Liver (tissue), 9 donors: ENCODE results near the gene PRRC2A. TPM values are rescaled to one million over a fixed set of nuclear protein-coding genes. Genes with fewer than 3 reads are reported as not detected.

ENCODE experiments used
- DNase-seq: peaks from one replicate; pipeline ENCODE4 v3.0.0-alpha.2; 2017; ENCODE audit warnings: low spot score
- H3K27ac ChIP-seq, 2 donors: one replicate each; pipeline ENCODE4 v1.7.0; 2013; ENCODE audit warnings: inconsistent platforms in 2 of 2, low read length in 2 of 2, control low read depth in 1 of 2, low read depth in 1 of 2, mild to moderate bottlenecking in 1 of 2
- H3K27me3 ChIP-seq, 4 donors: one replicate each; pipeline versions ENCODE4 v1.6.1 to v1.7.0; 2013; ENCODE audit warnings: low read length in 3 of 4, inconsistent platforms in 1 of 4, mild to moderate bottlenecking in 1 of 4, moderate library complexity in 1 of 4; ENCODE audit not compliant: control insufficient read depth in 4 of 4, insufficient read depth in 4 of 4
- H3K36me3 ChIP-seq, 4 donors: one replicate each; pipeline versions ENCODE4 v1.6.1 to v1.7.0; 2013; ENCODE audit warnings: low read length in 3 of 4, mild to moderate bottlenecking in 3 of 4, low read depth in 1 of 4, moderate library complexity in 1 of 4; ENCODE audit not compliant: control insufficient read depth in 4 of 4, insufficient read depth in 3 of 4
- H3K4me1 ChIP-seq, 4 donors: one replicate each; pipeline versions ENCODE4 v1.6.1 to v1.7.0; 2013; ENCODE audit warnings: low read length in 3 of 4, mild to moderate bottlenecking in 3 of 4, moderate library complexity in 1 of 4; ENCODE audit not compliant: control insufficient read depth in 4 of 4, insufficient read depth in 4 of 4
- H3K4me3 ChIP-seq, 3 donors: one replicate each; pipeline versions ENCODE4 v1.6.1 to v1.7.0; 2013; ENCODE audit warnings: low read length in 3 of 3, control low read depth in 1 of 3, low read depth in 1 of 3, mild to moderate bottlenecking in 1 of 3
- H3K9ac ChIP-seq, 2 donors: one replicate each; pipeline ENCODE4 v1.7.0; 2013; ENCODE audit warnings: low read length in 2 of 2, mild to moderate bottlenecking in 2 of 2, moderate library complexity in 2 of 2, control low read depth in 1 of 2, low read depth in 1 of 2
- H3K9me3 ChIP-seq, 4 donors: one replicate each; pipeline versions ENCODE4 v1.6.1 to v1.7.0; 2013; ENCODE audit warnings: low read length in 3 of 4; ENCODE audit not compliant: control insufficient read depth in 4 of 4
- EGR1 ChIP-seq, 2 donors: IDR thresholded peaks; 2 replicates each; pipeline ENCODE4 v1.6.1; 2016 to 2018; ENCODE audit warnings: antibody characterized with exemption in 2 of 2, low read depth in 2 of 2
- FOXA1 ChIP-seq: IDR thresholded peaks from 2 replicates; pipeline ENCODE4 v1.6.1; 2016; ENCODE audit warnings: antibody characterized with exemption
- FOXA2 ChIP-seq: IDR thresholded peaks from 2 replicates; pipeline ENCODE4 v1.6.1; 2016; ENCODE audit warnings: antibody characterized with exemption
- GABPA ChIP-seq, 2 donors: IDR thresholded peaks in 1 of 2; conservative IDR thresholded peaks in 1 of 2; 2 replicates each; pipeline ENCODE4 v1.6.1; 2016; ENCODE audit warnings: antibody characterized with exemption in 2 of 2, mild to moderate bottlenecking in 1 of 2, moderate library complexity in 1 of 2
- HNF4A ChIP-seq, 2 donors: conservative IDR thresholded peaks; 2 replicates each; pipeline ENCODE4 v1.6.1; 2016; ENCODE audit warnings: antibody characterized with exemption in 2 of 2, mild to moderate bottlenecking in 2 of 2
- HNF4G ChIP-seq: IDR thresholded peaks from 2 replicates; pipeline ENCODE4 v1.6.1; 2016; ENCODE audit warnings: antibody characterized with exemption
- JUND ChIP-seq, 2 donors: IDR thresholded peaks; 2 replicates each; pipeline ENCODE4 v1.6.1; 2016; ENCODE audit warnings: antibody characterized with exemption in 2 of 2
- NR2F2 ChIP-seq: IDR thresholded peaks from 2 replicates; pipeline ENCODE4 v1.6.1; 2016; ENCODE audit warnings: antibody characterized with exemption
- RAD21 ChIP-seq, 2 donors: IDR thresholded peaks; 2 replicates each; pipeline ENCODE4 v1.6.1; 2016; ENCODE audit warnings: antibody characterized with exemption in 2 of 2, mild to moderate bottlenecking in 2 of 2
- RXRA ChIP-seq, 2 donors: IDR thresholded peaks; 2 replicates each; pipeline ENCODE4 v1.6.1; 2017 to 2018; ENCODE audit warnings: antibody characterized with exemption in 2 of 2, mild to moderate bottlenecking in 1 of 2
- TAF1 ChIP-seq: conservative IDR thresholded peaks from 2 replicates; pipeline ENCODE4 v1.6.1; 2016; ENCODE audit warnings: antibody characterized with exemption, mild to moderate bottlenecking
- YY1 ChIP-seq: IDR thresholded peaks from 2 replicates; pipeline ENCODE4 v1.6.1; 2016; ENCODE audit warnings: antibody characterized with exemption, mild to moderate bottlenecking
- WGBS: extraction: QIAGEN DNeasy Blood & Tissue Kit; methylation state at CpG from one replicate; pipeline ENCODE4 v1.1.7; 2013; 5-methylcytosine and 5-hydroxymethylcytosine counted together
- polyA plus RNA-seq, 2 donors: library from polyadenylated mRNA; stranded (reverse) in 1 of 2; unstranded in 1 of 2; fragments of 200-250 nt in 1 of 2; fragments of >200 nt in 1 of 2; fragmentation: Nextera tagmentation in 1 of 2; extraction: Ambion mirVana in 1 of 2; gene quantifications; one replicate each; pipeline versions ENCODE4 v1.2.1 to v1.2.3, GENCODE V29; 2013 to 2015
- total RNA-seq, 2 donors: library from RNA; depleted of rRNA; stranded (reverse); fragments of >200 nt; gene quantifications; one replicate each; pipeline ENCODE4 v1.2.3, GENCODE V29; 2014
- TF ChIP-seq, protein P1 (sequence below): fragments of 150-350 bp; IDR thresholded peaks from 2 replicates; pipeline ENCODE4 v1.5.1; 2017; ENCODE audit warnings: improper control_type of control experiment, low read depth, low read length; ENCODE audit not compliant: missing input control
- TF ChIP-seq, protein P2 (sequence below): IDR thresholded peaks from 2 replicates; pipeline ENCODE4 v1.6.1; 2016; ENCODE audit warnings: antibody characterized with exemption
- TF ChIP-seq, protein P3 (sequence below): IDR thresholded peaks from 2 replicates; pipeline ENCODE4 v1.6.1; 2016; ENCODE audit warnings: antibody characterized with exemption
- TF ChIP-seq, protein P4 (sequence below): IDR thresholded peaks from 2 replicates; pipeline ENCODE4 v1.6.1; 2016; ENCODE audit warnings: antibody characterized with exemption, mild to moderate bottlenecking
- TF ChIP-seq, protein P5 (sequence below): IDR thresholded peaks from 2 replicates; pipeline ENCODE4 v1.6.1; 2016; ENCODE audit warnings: antibody characterized with exemption
- donor health status: healthy.
- donor health status: healthy.
- donor health status: healthy.
- donor health status: healthy.
- donor health status: healthy.

Gene PRRC2A
- total and polyA plus RNA-seq, 4 donors = 21.9 to 39.3 (median 29.5) TPM

DNA sequence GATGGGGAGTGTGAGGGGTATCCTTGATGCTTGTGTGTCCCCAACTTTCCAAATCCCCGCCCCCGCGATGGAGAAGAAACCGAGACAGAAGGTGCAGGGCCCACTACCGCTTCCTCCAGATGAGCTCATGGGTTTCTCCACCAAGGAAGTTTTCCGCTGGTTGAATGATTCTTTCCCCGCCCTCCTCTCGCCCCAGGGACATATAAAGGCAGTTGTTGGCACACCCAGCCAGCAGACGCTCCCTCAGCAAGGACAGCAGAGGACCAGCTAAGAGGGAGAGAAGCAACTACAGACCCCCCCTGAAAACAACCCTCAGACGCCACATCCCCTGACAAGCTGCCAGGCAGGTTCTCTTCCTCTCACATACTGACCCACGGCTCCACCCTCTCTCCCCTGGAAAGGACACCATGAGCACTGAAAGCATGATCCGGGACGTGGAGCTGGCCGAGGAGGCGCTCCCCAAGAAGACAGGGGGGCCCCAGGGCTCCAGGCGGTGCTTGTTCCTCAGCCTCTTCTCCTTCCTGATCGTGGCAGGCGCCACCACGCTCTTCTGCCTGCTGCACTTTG is 45.1 kb upstream of the PRRC2A start, which contains the start of gene TNF (continued):
- TF ChIP-seq, protein P1, sequence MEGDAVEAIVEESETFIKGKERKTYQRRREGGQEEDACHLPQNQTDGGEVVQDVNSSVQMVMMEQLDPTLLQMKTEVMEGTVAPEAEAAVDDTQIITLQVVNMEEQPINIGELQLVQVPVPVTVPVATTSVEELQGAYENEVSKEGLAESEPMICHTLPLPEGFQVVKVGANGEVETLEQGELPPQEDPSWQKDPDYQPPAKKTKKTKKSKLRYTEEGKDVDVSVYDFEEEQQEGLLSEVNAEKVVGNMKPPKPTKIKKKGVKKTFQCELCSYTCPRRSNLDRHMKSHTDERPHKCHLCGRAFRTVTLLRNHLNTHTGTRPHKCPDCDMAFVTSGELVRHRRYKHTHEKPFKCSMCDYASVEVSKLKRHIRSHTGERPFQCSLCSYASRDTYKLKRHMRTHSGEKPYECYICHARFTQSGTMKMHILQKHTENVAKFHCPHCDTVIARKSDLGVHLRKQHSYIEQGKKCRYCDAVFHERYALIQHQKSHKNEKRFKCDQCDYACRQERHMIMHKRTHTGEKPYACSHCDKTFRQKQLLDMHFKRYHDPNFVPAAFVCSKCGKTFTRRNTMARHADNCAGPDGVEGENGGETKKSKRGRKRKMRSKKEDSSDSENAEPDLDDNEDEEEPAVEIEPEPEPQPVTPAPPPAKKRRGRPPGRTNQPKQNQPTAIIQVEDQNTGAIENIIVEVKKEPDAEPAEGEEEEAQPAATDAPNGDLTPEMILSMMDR = no peak
- TF ChIP-seq, protein P2, sequence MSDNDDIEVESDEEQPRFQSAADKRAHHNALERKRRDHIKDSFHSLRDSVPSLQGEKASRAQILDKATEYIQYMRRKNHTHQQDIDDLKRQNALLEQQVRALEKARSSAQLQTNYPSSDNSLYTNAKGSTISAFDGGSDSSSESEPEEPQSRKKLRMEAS = no peak
- no peak for TF ChIP-seq GABPA (IDR thresholded peaks at IDR 0.05 in 1 of 2, conservative IDR thresholded peaks at IDR 0.05 in 1 of 2)
- TF ChIP-seq, protein P3, sequence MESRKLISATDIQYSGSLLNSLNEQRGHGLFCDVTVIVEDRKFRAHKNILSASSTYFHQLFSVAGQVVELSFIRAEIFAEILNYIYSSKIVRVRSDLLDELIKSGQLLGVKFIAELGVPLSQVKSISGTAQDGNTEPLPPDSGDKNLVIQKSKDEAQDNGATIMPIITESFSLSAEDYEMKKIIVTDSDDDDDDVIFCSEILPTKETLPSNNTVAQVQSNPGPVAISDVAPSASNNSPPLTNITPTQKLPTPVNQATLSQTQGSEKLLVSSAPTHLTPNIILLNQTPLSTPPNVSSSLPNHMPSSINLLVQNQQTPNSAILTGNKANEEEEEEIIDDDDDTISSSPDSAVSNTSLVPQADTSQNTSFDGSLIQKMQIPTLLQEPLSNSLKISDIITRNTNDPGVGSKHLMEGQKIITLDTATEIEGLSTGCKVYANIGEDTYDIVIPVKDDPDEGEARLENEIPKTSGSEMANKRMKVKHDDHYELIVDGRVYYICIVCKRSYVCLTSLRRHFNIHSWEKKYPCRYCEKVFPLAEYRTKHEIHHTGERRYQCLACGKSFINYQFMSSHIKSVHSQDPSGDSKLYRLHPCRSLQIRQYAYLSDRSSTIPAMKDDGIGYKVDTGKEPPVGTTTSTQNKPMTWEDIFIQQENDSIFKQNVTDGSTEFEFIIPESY = no peak
- no peak for TF ChIP-seq RAD21 (IDR thresholded peaks at IDR 0.05)

DNA sequence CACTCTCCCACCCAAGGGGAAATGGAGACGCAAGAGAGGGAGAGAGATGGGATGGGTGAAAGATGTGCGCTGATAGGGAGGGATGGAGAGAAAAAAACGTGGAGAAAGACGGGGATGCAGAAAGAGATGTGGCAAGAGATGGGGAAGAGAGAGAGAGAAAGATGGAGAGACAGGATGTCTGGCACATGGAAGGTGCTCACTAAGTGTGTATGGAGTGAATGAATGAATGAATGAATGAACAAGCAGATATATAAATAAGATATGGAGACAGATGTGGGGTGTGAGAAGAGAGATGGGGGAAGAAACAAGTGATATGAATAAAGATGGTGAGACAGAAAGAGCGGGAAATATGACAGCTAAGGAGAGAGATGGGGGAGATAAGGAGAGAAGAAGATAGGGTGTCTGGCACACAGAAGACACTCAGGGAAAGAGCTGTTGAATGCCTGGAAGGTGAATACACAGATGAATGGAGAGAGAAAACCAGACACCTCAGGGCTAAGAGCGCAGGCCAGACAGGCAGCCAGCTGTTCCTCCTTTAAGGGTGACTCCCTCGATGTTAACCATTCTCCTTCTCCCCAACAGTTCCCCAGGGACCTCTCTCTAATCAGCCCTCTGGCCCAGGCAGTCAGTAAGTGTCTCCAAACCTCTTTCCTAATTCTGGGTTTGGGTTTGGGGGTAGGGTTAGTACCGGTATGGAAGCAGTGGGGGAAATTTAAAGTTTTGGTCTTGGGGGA is 44.4 kb upstream of the PRRC2A start:
- Histone ChIP-seq H3K9ac (peak overlapping the region in 1 of 2 donors; percentile 41), H3K4me1 (peaks cover 0 to 10% (median 2%) of the 10 kb centered on the region in 4 donors)

More for the DNA sequence above, 44.4 kb upstream of the PRRC2A start:
- no peak for DNase-seq
- H3K27me3 ChIP-seq = no peaks in the 10 kb centered on the region
- H3K27ac ChIP-seq = peak overlapping the region in 1 of 2 donors; percentile 56
- 77% methylated on average over 8 of the region's 8 CpGs for WGBS
- no peaks in the 10 kb centered on the region for H3K36me3 ChIP-seq
- no peaks in the 10 kb centered on the region for H3K9me3 ChIP-seq
- peak overlapping the region in 2 of 3 donors; percentile 2 for H3K4me3 ChIP-seq
- no peak for TF ChIP-seq HNF4G
- no peak for TF ChIP-seq EGR1 (IDR thresholded peaks at IDR 0.05; ENCODE audit: low read depth in 2 of 2)
- TF ChIP-seq RAD21 (IDR thresholded peaks at IDR 0.05) = no peak
- no peak for TF ChIP-seq RXRA (IDR thresholded peaks at IDR 0.05)
- no peak for TF ChIP-seq FOXA1
- no peak for TF ChIP-seq HNF4A (conservative IDR thresholded peaks at IDR 0.05)
- TF ChIP-seq, protein P3 = no peak
- no peak for TF ChIP-seq GABPA (IDR thresholded peaks at IDR 0.05 in 1 of 2, conservative IDR thresholded peaks at IDR 0.05 in 1 of 2)
- TF ChIP-seq JUND (IDR thresholded peaks at IDR 0.05) = no peak
- TF ChIP-seq, protein P4, sequence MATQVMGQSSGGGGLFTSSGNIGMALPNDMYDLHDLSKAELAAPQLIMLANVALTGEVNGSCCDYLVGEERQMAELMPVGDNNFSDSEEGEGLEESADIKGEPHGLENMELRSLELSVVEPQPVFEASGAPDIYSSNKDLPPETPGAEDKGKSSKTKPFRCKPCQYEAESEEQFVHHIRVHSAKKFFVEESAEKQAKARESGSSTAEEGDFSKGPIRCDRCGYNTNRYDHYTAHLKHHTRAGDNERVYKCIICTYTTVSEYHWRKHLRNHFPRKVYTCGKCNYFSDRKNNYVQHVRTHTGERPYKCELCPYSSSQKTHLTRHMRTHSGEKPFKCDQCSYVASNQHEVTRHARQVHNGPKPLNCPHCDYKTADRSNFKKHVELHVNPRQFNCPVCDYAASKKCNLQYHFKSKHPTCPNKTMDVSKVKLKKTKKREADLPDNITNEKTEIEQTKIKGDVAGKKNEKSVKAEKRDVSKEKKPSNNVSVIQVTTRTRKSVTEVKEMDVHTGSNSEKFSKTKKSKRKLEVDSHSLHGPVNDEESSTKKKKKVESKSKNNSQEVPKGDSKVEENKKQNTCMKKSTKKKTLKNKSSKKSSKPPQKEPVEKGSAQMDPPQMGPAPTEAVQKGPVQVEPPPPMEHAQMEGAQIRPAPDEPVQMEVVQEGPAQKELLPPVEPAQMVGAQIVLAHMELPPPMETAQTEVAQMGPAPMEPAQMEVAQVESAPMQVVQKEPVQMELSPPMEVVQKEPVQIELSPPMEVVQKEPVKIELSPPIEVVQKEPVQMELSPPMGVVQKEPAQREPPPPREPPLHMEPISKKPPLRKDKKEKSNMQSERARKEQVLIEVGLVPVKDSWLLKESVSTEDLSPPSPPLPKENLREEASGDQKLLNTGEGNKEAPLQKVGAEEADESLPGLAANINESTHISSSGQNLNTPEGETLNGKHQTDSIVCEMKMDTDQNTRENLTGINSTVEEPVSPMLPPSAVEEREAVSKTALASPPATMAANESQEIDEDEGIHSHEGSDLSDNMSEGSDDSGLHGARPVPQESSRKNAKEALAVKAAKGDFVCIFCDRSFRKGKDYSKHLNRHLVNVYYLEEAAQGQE = no peak
- TF ChIP-seq NR2F2 = no peak
- TF ChIP-seq TAF1 = no peak
- TF ChIP-seq YY1 = no peak
- TF ChIP-seq FOXA2 = no peak
- TF ChIP-seq, protein P1 = no peak
- TF ChIP-seq, protein P5, sequence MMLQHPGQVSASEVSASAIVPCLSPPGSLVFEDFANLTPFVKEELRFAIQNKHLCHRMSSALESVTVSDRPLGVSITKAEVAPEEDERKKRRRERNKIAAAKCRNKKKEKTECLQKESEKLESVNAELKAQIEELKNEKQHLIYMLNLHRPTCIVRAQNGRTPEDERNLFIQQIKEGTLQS = no peak
